Kidney (tissue), 14 donors: ENCODE results near the gene SLC35E2B. TPM values are rescaled to one million over a fixed set of nuclear protein-coding genes. Genes with fewer than 3 reads are reported as not detected.
"Not testable (repeated sequence)": the region's sequence is repeated elsewhere in the genome, so short reads cannot be mapped to it uniquely, and the experiment has no call there.

Experiments used
- DNase-seq, 5 donors: peaks; one replicate each; pipeline ENCODE4 v3.0.0-alpha.2; 2013 to 2020
- FAIRE-seq: peaks from 2 replicates; lab custom pipeline; 2012; peaks lifted over from hg19 to GRCh38; lab: Jason Lieb, UNC
- H3K27ac ChIP-seq, 2 donors: one replicate each; pipeline ENCODE4 v1.7.0; 2013; ENCODE audit warnings: low read depth in 2 of 2, low read length in 2 of 2, inconsistent platforms in 1 of 2
- H3K27me3 ChIP-seq: one replicate; pipeline ENCODE4 v1.7.1; 2013; ENCODE audit warnings: low read length, inconsistent platforms; ENCODE audit not compliant: control insufficient read depth, insufficient read depth
- H3K36me3 ChIP-seq, 3 donors: one replicate each; pipeline versions ENCODE4 v1.7.0 to v1.7.1; 2013; ENCODE audit warnings: low read length in 3 of 3, control low read depth in 1 of 3, inconsistent platforms in 1 of 3; ENCODE audit not compliant: insufficient read depth in 3 of 3, control insufficient read depth in 2 of 3
- H3K4me1 ChIP-seq, 3 donors: one replicate each; pipeline versions ENCODE4 v1.7.0 to v1.7.1; 2013; ENCODE audit warnings: low read length in 3 of 3, inconsistent platforms in 1 of 3, low read depth in 1 of 3; ENCODE audit not compliant: control insufficient read depth in 2 of 3, insufficient read depth in 2 of 3
- H3K4me3 ChIP-seq, 3 donors: one replicate each; pipeline versions ENCODE4 v1.7.0 to v1.8.1; 2013; ENCODE audit warnings: low read length in 3 of 3, control low read depth in 1 of 3, inconsistent platforms in 1 of 3
- H3K9ac ChIP-seq, 3 donors: one replicate each; pipeline versions ENCODE4 v1.7.0 to v1.7.1; 2013; ENCODE audit warnings: low read length in 3 of 3, control low read depth in 1 of 3, inconsistent platforms in 1 of 3
- H3K9me3 ChIP-seq, 3 donors: one replicate each; pipeline versions ENCODE4 v1.7.0 to v1.7.1; 2013; ENCODE audit warnings: low read length in 3 of 3, control low read depth in 1 of 3, inconsistent platforms in 1 of 3; ENCODE audit not compliant: control insufficient read depth in 2 of 3, insufficient read depth in 1 of 3
- intact Hi-C: fragments of 100-400 bp; cut with DNase I; formaldehyde crosslinking; loops from one replicate; pipeline ENCODE4 v1.11.1; 2022
- polyA plus RNA-seq: library from polyadenylated mRNA; stranded (reverse); fragments of 350-450 nt; fragmentation: Illumina TruSeq; extraction: RNeasy Lipid Tissue Mini Kit (QIAGEN cat#74804); gene quantifications from one replicate; pipeline ENCODE4 v1.2.3, GENCODE V29; 2014; ENCODE audit warnings: low read depth, low replicate concordance; ENCODE audit not compliant: insufficient read depth
- total RNA-seq: library from RNA; stranded (reverse); fragmentation: NEBNext Ultra II Directional; extraction: Animal tissue kit (Norgen Biotek cat#: 25700); gene quantifications from one replicate; pipeline ENCODE4 v1.2.1, GENCODE V29; 2021
- TF ChIP-seq, protein P1 (sequence below): IDR thresholded peaks from 3 replicates; pipeline ENCODE4 v1.5.1; 2012; ENCODE audit warnings: mild to moderate bottlenecking, moderate library complexity, borderline replicate concordance; ENCODE audit not compliant: insufficient read depth; ENCODE audit errors: extremely low read depth
- donor health status: control.
- donor health status: control.
- donor health status: control.
- donor health status: control.
- donor health status: control.
- donor health status: DM: yes; HTN: yes; CAD: no.
- donor health status: Normal renal cell carcinoma (clear cell type).

The SLC35E2B gene
- total and polyA plus RNA-seq, 2 donors from 2014 or later, result 11.3 to 50.2 TPM

DNA sequence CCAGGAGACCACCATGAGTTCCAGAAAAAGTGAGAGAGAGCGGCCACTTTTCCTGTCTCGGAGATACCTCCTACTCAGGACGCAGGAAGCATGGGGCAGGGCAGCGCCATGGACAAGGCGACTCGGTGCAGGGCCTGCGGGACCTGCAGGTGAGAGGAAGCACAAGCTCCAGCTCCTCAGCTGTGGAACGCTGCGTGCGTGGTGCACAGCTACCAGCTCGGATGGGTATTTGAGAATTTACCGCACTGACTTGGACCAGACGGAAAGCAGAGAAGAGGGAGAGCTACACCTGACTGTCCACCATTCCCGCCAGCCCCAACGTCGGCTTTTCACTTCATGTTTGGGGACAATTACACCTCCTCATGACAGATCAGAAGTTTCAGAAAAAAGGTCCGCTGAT lies 39.8 kb upstream of the SLC35E2B start:
- Histone ChIP-seq H3K9ac (no peak overlapping the region), H3K4me1 (no peaks in the 10 kb centered on the region), H3K36me3 (peaks cover 0 to 12% (median 5%) of the 10 kb centered on the region in 3 donors), H3K4me3 (no peak overlapping the region), H3K27ac (no peak overlapping the region), H3K27me3 (no peaks in the 10 kb centered on the region), H3K9me3 (no peaks in the 10 kb centered on the region)
- intact Hi-C loops, result no loop called here
- DNase-seq (no peak), FAIRE-seq (no peak)
- TF ChIP-seq, protein P1, sequence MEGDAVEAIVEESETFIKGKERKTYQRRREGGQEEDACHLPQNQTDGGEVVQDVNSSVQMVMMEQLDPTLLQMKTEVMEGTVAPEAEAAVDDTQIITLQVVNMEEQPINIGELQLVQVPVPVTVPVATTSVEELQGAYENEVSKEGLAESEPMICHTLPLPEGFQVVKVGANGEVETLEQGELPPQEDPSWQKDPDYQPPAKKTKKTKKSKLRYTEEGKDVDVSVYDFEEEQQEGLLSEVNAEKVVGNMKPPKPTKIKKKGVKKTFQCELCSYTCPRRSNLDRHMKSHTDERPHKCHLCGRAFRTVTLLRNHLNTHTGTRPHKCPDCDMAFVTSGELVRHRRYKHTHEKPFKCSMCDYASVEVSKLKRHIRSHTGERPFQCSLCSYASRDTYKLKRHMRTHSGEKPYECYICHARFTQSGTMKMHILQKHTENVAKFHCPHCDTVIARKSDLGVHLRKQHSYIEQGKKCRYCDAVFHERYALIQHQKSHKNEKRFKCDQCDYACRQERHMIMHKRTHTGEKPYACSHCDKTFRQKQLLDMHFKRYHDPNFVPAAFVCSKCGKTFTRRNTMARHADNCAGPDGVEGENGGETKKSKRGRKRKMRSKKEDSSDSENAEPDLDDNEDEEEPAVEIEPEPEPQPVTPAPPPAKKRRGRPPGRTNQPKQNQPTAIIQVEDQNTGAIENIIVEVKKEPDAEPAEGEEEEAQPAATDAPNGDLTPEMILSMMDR, result no peak

DNA sequence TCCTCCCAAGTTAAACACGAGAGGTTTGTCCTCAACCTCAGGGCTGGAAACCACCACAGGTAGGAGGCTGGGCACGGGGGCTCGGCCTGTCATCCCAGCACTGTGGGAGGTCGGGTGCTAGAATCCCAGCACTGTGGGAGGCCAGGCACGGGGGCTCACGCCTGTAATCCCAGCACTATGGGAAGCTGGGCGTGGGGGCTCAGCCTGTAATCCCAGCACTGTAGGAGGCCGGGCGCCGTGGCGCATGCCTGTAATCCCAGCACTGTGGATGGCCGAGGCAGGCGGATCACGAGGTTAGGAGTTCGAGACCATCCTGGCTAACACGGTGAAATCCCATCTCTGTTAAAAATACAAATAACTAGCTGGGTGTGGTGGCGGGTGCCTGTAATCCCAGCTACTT lies 38.3 kb upstream of the SLC35E2B start:
- H3K9ac ChIP-seq, result no peak overlapping the region
- intact Hi-C loops, result no loop called here
- DNase-seq, result no peak
- no peaks in the 10 kb centered on the region for H3K4me1 ChIP-seq
- H3K27ac ChIP-seq, result no peak overlapping the region
- H3K4me3 ChIP-seq, result no peak overlapping the region
- no peaks in the 10 kb centered on the region for H3K9me3 ChIP-seq
- peaks cover 0 to 12% (median 5%) of the 10 kb centered on the region in 3 donors for H3K36me3 ChIP-seq
- TF ChIP-seq, protein P1, result no peak
- no peaks in the 10 kb centered on the region for H3K27me3 ChIP-seq
- FAIRE-seq, result no peak

DNA sequence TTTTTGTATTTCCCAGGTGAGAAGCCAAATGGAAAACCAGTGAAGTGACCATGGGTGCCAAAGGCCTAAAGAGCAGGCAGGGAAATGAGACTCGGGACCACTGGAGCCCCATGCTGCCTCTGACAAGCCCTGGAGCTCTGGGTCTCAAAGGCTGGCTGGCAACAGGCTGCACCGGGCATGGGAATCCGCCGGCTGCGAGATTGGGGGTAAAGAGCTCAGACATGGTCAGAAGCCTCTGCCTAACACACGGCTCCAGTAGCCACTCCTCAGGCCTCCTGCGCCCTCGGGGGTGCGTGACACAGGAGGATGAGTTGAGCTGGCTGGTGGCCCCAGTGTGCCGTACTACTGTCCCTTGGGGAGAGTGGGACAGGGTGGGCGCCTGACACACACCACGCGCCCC lies 37.6 kb upstream of the SLC35E2B start:
- FAIRE-seq, H3K4me3 ChIP-seq, H3K27ac ChIP-seq, intact Hi-C loops, H3K4me1 ChIP-seq, H3K9ac ChIP-seq, H3K27me3 ChIP-seq, H3K9me3 ChIP-seq, DNase-seq: not testable (repeated sequence)
- peaks cover 0 to 12% (median 5%) of the 10 kb centered on the region in 3 donors for H3K36me3 ChIP-seq

DNA sequence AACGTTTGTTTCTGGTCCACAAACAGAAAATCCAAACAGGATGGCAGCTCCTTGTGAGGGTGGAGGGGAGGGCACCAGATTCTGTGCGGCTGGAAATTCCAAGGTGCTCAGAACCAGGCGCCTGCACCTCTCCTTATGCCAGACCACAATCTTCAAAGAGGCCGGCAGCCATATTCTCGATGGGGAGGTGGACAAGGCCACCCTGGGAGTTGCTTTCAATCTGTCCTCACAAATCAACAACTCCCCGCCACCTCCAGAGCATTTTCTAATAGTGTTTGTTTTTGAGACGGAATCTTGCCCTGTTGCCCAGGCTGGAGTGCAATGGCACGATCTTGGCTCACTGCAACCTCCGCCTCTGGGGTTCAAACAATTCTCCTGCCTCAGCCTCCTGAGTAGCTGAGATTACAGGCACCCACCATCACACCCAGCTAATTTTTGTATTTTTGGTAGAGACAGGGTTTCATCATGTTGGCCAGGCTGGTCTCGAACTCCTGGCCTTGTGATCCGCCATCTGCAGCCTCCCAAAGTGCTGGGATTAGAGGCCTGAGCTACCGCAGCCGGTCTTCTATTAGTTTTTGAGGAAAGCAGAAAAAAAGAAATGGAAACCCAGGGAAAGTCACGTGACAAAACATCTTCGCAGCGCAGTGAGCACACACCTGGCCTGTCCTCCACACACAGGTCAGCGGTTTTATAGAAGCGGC lies 36.7 kb upstream of the SLC35E2B start:
- FAIRE-seq, H3K27ac ChIP-seq, H3K4me3 ChIP-seq, H3K9me3 ChIP-seq, H3K4me1 ChIP-seq, H3K27me3 ChIP-seq, DNase-seq, H3K9ac ChIP-seq, intact Hi-C loops: not testable (repeated sequence)
- peaks cover 0 to 12% (median 5%) of the 10 kb centered on the region in 3 donors for H3K36me3 ChIP-seq

DNA sequence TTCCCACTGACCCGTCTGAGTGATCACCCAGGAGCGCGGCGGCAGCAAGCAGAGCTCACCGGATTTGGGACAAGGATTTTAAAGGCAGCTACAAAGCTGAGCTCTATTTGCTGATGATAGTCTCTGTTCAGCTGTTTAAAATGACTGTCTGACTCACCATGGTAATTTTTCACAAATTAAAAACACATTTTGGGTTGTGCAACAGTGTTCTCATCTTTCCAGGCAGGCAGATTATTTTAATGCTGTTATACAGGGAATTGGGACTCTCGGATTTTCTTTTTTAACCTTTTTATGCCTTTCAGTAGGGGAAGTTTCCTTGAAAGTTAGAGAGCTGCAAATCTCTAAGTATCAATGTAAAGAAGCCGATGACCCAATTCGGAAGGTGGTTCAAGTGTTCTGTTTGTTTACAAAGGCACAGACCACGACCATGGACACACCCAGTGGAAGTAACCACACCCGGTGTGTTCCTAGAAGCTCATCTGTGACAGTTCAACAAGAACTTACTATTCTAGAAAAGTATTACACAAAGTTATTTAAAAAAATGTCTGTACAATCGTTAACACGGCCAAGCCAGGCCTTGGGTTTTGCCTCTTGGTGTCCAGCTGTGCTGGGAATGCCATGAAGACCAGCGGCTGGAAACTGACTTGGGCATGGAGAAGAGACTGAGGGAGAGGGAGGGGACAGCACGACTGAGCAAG lies 35.9 kb upstream of the SLC35E2B start:
- FAIRE-seq, intact Hi-C loops, DNase-seq, H3K27ac ChIP-seq, H3K9me3 ChIP-seq, H3K9ac ChIP-seq, H3K4me1 ChIP-seq, H3K4me3 ChIP-seq, H3K27me3 ChIP-seq: not testable (repeated sequence)
- peaks cover 0 to 12% (median 5%) of the 10 kb centered on the region in 3 donors for H3K36me3 ChIP-seq

DNA sequence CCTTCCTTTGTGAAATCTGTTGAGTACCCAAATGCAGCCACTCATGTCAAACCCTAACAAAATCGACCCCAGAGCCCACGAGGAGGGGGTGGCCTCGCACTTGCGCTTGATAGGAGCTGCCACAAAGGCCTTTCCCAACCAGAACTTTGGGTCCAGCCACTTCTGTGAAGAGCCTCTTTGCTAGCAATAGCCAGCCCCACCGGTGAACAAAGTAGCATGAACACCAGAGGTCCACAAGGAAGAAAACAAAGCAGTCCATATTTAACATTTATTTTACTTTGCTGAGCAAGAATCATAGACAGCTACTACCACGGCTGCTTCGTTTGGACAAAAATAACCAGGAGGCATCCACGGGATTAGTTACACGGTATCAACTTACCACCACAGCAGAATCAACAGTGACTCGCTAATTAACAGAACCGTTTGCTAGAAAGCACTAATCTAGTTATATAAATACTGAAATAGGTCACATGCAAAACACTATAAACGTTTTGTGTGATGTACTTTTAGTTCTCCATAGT lies 34.6 kb upstream of the SLC35E2B start:
- H3K4me3 ChIP-seq, intact Hi-C loops, FAIRE-seq, H3K27ac ChIP-seq, H3K9ac ChIP-seq, H3K4me1 ChIP-seq, H3K9me3 ChIP-seq, H3K27me3 ChIP-seq, DNase-seq, H3K36me3 ChIP-seq: not testable (repeated sequence)
